Measurements from ENCODE around the gene FAM163B.

The FAM163B gene

DNA sequence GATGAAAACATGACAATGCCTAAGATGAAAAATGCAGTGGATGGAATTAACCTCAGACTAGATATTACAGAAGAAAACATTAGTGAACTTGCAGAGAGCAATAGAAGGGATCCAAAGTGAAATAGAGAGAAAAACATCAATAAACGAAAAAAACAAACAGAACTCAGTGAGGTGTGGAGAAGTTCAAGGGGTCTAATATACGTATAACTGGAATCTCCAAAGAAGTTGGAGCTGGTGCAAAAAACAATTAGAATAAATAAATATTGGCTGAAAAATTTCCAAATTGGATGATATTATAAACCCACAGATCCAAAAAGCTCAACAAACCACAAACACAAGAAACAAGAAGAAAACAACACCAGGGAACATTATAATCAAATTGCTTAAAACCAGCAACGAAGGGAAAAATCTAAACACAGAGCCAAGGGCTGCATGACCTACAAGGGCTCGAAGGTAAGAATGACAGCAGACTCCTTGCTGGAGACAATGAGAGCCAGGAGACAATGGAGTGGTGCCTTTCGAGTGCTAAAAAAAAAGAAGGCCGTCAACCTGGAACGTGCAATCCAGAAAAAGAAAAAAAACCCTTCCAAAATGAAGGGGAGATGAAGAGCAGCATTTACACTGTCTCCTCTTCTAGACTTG is 11.8 kb downstream of the FAM163B start:
- DNase-seq (ENCODE audit: low read depth): no peak

DNA sequence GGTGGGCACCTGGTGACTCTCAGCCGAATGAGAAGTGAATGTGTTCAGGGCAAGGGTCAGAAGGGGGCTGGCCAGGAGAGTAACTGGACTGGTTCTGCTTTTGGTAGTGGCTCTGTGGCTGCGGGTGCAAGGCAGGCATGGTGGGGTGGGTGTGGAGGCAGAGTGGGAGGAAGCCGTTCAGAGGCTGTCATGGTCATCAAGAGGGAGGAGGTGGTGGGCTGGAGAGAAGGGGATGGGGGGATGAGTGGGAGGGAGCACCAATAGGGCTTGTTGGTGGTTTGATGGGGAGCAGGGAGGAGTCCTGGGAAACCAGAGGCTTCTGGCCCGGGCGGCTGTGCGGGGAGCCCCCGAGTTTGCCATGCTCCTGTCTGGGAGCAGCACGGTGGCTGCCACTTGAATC is 13.3 kb downstream of the FAM163B start:
- DNase-seq (ENCODE audit: low read depth): no peak

DNA sequence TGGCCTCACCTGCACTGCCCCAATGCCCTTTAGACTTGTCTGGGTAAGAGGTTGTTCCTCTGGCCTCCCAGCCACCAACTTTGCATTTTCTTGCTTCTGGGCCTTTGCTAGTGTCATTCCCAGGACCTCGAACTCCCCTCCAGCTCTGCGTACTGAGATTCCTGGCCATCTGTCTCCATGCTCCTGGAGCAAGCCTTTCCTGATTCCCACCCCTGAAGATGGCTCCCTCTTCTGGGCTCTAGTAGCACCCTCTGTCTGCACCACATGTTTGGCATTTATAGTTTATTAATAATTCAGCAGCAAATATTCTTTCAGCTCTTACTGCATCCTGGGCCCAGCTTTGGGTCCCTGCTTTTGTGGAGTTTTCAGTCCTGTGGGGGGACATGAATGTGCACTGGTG is 14.9 kb downstream of the FAM163B start:
- no peak for DNase-seq (ENCODE audit: low read depth)

DNA sequence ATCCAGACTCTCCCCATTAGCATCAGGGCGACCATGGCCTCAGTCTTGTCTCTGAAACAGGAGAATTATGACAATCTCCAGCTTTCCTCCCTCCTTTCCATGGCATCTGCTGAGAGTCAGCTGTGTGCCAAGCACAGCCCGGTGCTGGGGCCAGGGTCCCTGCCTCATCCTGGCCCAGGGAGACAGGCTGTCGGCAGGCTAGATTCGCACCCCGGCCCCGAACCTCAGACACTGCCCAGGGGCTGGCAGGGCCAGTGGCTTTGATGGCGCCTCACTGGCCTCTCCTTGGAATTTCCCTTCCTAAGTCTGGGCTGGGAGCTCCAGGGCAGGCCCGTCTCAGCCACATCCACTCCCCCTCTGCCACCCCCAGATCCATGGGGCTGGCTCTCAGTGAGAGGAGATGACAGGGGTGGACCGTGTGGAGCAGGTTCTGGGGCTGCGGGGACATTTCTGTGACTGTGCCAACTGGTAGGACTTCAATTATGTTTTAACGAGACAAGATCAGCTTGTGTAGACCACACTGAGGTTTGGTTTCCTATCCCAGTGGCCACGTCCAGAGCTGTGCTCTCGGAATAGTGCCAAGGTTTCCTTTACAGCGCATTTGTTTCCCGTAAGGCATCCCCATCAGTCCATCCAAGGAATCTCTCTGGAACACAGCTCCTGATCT is 15.5 kb downstream of the FAM163B start:
- DNase-seq (ENCODE audit: low read depth): no peak

DNA sequence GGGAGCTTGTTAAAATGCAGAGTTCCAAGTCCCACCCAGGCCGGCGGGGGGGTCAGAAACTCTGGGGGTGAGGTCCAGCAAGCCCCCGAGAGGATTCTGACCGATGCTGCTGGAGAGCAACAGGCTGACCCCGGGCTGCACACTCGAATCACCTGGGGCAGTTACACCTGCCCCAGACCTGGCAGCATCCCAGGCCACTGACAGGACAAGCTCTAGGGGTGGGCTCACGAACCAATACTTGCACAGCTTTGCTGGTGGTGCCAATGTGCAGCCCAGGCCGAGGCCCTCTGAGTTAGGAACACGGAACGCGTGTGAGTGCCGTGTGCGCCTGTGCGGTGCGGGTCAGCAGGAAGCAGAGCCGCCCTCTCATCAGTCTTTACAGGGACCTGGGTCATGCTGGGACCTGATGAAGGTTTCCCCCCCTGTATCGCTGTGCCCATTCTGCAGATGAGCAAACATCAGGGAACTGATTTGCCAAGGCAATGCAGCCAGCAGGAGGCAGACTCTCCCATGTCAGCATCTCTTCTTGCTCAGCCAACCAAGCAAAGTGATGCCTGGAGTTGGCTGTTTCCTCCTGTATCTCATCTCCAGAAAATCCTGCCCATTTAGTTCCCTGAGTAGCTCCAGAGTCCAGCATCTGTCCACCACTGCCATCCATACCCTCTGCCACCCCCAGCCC is 16.3 kb downstream of the FAM163B start:
- DNase-seq (ENCODE audit: low read depth): no peak

DNA sequence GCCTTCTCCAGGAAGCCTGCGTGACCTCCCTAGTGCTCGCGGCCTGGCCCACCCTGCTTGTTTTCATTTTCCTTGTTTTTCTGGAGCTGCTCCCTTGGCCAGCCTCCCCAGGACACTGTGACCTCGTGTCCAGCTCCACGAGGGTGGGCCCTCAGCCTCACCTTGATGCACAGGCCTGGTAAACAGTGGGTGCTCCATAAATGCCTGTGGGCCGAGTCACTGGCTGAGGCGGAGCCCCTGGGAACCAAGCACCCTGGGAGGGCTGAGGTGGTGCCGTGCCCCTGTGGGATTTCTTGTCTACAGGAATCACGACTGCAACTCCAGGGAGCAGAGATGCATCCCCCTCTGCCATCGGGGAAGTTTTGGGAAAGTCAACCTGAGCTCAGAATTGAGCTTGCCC is 17.2 kb downstream of the FAM163B start:
- DNase-seq (ENCODE audit: low read depth): no peak

DNA sequence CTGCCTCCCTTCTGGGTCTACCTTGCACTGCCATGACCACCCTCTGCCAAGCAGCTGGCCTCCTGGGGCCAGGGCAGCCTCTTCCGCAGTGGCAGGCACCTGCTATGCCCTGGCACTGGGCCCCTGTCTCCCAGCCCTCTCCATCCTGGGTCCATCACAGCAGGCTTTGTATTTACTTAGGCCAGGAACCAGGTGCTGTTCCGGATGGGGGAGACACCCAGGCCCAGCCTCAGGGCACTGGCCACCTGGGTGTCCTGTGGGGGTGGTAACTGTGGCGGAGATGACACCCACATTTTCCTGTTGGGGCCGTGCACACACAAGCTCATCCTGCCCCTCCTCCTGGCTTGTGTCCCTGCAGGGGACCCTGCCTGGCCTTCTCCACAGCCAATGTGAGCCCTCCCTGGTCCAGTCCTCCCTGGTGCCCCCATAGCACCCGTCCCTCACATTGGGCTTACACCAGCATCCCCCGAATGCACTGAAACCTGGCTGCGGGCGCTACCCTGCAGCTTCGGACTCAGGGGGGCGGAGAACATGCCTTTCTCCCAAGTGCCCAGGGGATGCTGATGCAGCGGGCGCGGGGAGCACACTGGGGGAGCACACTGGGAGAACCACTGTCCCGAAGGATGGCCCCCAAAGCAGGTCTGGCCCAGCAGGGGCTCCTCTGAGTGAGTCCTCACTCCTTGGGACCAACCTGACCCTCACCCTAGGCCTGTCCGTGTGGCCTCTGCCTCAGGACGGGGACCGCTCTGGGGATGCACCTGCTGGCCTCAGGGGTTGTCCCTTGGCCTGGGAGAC is 17.9 kb downstream of the FAM163B start:
- no peak for DNase-seq (ENCODE audit: low read depth)

DNA sequence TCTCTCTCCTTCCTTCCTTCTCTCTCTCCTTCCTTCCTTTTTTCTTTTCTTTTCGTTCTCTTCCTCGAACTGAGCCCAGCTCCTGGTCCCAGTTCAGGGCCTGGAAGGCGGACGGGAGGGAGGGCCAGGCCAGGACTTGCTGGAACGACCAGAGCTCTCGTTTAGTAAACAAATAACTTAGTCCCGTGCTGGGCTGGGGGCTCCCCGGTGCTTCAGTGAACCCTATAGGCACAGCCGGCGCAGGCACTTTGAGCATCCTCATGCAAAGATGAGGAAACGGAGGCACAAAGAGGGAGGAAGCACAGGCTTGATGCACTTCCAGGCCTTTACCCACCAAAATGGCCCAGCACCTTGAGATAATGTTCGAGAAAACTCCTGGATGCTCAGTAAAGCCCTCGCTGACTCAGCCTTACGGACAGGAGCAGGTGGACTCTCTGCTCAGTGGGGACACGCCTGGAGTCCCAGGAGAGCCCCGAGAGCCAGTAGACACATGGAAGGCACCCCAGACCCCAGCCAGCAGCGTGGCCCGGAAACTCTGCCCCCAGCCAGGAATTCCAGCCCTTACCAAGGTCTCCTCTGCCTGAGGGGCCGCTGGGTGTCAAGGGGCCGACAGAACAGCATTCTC is 18.8 kb downstream of the FAM163B start:
- no peak for DNase-seq (ENCODE audit: low read depth)

DNA sequence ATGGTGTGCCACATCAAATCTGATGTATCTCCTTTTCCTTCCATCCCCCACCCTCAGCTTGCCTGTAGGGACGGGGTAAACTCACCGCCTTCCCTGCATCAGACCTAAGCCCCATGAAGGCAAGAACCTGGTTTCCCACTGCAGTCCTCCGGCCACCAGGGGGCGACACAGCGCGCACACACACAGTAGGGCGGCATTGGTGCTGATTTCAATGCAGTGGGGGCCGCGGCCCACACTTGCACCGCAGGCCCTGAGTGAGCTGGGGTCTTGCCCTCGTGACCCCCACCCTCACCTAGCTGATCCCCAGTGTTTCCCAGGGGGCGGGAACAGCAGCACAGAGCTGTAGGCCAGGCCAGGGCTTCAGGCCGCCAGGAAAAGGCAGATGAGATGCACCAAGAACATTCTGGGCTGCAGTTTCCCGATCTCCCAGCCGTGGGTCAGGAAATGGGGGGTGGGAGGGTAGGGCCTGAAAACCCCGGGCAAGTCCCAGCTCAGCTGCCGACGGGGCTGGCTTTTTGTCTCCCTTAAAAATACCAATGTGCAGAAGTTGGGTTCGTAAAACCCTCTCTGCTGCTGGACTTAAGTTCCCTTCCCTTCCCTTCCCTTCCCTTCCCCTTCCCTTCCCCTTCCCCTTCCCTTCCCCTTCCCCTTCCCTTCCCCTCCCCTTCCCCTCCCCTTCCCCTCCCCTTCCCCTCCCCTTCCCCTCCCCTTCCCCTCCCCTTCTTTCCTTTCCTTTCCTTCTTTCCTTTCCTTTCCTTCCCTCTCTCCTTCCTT is 19.5 kb downstream of the FAM163B start:
- DNase-seq (ENCODE audit: low read depth): no peak

DNA sequence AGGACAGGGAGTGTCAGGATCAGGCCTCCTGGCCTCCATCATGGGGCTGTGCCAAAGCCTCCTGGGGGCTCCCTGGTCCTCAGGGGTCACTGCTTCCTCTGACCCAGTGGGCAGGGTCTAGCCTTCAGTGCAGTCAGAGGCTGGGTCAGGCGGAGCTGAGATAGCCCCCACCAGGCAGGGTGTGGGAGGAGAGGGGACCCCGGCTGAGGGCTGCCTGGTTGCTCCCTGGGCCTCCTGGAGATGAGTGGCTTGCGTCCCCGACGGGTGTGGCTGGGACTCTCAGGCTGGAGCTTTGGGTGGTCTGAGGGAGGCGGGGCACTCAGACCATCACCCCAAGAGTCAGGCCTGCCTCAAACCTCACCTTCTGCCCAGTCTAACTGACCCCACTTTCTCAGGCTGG is 21.7 kb downstream of the FAM163B start:
- DNase-seq (ENCODE audit: low read depth): no peak

DNA sequence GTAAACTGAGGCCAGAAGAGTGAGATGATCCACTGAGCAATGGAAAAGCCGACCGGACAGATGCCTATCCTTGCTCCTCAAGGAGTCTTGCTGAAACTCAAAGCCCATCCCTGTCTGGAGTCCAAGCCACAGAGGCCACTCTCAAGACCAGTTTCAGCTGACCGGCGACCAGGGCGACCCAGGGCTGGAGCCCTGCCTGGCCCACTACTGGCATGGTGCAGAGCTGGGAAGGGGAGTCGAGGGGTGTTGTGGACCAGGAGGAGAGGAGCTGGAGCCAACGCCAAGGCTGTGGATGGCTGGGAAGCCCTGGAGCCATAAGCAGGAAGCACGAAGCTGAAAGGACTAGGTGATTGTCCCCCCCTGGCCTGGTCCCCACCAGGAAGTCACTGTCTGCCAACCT is 22.1 kb downstream of the FAM163B start:
- no peak for DNase-seq (ENCODE audit: low read depth)

DNA sequence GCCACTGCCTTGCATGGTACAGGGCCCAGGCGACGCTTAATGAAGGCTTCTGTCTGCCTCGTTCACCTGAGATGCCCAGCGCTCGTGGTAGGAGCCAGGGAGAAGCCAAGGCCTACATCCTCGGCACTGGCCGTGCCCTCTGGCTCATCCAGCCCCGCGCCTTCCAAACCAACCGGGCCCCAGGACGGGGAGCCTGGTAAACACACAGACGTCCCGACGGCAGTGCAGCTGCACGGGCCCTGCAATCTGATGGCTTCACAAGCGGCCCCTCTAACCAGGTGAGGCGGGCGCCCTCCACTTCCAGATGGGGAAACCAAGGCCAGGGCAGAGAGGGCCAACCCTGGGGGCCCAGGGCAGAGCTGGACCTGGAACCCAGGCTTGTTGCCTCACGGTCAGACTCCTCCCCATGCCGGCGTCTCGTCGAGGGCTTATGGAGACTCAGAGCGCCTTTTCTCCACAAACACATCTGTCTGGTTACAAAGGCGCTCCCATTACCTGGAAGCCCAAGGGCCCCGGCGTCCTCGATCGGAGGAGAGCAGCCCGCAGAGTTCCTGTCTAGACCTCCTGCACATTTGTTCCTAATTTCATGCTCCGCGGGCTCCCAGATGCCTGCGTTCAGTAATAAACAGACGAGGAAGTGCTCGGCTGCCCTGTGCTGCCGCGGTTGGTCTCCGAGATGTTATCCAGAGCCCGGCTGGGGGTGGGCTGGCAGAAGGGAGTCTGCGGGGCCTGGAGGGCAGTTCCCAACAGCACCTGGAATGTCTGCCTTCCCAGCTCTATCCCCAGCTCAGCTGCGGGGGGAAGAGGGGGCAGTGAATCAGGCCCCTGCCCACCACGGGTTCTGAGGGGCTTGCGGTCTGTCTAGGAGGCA is 23.5 kb downstream of the FAM163B start:
- no peak for DNase-seq (ENCODE audit: low read depth)

DNA sequence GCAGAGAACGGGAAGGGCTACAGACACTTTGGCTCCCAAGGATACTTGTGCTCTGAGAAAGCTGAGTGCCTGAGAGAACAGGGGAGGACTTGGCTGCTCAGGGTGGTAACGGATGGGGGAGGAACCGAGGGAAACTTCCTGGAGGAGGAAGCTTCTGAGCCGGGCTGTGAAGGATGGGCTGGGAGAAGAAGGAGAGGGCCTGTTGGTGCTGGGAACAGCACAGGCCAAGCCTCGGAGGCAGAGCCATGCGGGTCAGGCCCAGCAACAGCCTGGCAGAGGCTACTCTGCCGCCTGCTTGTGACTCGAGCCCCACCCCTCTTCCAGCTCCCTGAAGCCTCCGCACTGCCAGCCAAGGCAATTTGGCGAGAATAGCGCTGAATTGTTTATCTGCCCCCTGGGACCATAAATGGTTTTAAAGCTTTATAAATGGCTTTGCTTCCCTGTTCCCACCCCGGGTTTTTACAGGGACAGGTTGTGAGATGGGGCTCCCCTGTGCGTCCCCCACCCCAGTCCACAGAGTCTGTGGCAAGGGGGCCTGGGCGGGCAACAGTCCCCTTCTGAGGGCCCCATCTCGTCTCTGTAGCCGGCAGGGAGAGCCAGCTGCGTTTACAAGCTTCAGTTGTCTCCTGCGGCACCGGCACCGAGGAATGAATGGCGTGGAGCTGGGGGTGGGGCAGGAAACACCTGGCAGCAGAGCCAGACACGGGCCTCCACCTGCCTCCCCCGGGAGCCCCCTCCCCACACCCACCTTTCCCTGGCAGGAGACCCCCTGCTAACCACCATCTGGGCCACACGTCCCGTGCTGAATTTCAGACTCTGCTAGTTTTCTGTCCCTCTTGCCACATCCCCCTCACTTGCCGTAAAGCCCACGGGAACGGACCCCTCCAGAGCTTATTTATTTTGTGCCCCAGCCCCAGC is 24.4 kb downstream of the FAM163B start:
- no peak for DNase-seq (ENCODE audit: low read depth)

DNA sequence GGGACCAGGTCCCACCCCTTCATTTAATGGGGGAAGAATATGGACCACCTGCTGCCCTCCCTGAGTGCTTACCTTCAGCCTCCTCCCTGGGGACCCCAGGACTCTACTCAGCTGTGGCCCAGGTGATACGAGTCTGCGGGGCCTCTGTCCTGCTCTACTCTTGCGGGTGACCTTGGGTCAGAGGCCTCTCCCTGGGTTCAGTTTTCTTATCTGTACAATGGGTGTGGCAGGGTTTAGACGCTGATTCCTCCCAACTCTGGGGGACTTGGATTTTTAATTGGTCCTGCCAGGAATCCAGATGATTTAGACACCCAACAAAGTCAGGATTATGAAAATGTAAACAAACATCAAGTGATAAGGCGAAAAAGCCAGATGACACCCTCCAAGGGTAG is 25.0 kb downstream of the FAM163B start:
- no peak for DNase-seq (ENCODE audit: low read depth)

DNA sequence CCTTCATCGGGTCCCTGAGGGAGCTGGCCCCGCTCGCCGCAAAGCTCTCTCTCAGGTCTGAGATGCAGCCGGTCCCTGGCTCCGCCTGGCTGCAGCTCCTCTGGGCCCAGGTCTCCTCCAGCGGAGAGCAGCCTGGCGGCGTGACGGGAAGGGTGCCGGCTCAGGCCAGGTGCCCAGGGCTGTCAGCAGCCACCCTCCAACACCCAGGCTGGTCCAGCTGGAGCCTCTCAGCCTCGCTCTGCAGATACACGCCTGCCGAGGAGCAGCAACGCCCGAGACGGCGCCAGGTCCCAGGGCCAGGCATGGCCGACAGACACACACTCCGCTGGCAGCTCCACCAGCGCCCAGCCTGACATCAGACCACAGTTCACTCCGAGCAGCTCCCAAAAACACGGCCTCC is 25.6 kb downstream of the FAM163B start:
- no peak for DNase-seq (ENCODE audit: low read depth)

DNA sequence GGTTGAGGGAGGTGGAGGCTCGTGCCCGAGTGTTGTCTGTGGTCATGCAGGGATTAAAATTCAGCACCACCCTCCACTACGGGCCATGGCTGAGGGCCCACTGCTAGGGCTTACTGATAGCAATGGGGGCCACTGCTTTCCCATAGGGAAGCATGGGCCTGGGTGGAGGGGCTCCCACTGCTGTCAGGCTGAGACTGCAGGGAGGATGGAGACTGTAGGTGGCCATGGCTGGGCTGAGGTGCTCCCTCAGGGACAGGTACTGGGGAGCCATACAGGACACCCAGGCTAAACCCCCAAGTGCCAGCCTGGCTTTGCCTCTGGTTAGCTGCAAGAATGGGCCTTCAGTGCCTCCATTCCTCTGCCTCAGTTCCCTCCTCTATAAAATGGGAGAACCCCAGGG is 26.1 kb downstream of the FAM163B start:
- no peak for DNase-seq (ENCODE audit: low read depth)

DNA sequence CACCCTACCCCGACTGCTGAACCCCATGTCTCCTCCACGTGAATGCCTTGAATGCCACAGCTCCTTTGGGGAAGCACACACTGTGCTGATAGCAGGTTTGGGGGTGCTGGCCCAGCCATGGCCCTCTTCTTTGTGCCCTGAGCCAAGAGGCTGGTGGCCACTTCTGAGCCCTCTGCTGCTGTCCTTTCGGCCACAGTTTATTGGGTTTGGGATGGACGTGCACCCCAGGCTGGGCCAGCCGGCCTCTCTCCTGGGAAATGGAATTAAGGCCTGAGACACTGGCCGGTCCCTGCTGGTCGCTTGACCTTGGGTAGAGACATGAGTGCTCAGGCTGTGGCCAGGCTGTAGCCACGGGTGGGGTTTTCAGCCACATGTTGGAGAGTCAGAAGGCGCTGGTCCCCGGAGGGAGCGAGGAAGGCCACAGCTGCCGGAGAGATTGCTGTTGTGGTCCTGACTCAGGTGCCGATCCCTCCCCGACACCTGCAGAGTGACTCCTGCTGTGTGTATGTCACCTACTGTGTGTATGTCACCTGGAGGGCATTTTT is 26.6 kb downstream of the FAM163B start:
- no peak for DNase-seq (ENCODE audit: low read depth)

DNA sequence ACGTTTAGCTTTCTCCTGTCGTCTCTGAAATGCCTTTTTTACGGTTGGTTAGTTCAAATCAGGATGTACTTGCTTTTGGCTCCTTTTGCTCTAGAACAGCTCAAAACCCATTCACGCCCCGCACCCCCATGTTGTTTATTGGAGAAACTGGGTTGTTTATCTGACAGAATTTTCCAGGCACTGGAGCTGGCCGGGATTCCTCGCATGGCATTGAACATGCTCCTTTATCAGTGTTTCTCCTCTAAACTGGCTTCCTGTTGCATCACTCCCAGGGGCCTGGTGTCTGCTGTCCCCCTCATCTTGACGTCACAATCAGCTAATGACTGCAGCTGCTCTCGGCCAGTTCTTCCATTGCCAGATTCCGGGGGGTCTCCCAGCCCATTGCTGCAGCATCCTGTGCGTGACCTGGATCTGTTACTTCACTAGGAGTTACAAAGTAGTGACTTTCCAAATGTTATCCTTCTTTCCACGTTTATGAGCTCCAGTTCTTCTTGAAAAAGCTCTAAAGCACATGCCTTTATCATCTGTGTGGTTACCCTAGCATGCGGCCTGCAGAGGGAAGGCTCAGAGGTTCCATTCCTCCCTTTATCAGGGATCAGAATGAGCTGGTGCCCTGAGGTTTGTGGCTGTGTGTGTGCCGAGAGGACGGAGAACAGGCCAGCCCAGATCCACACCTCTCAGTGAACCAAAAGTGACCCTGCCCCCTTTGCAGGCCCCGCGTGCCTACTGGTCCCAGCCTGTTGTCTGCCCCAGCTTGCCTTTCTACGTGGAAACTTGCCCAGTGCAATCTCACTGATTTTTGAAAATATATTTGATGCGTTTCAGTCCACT is 27.5 kb downstream of the FAM163B start:
- no peak for DNase-seq (ENCODE audit: low read depth)

Data from stimulated activated CD8-positive, alpha-beta memory T cell treated with anti-CD3 and anti-CD28 coated beads, Interleukin-7, amount 100 ng/mL, for 24 hours (primary cell).